Stimulated activated CD8-positive, alpha-beta memory T cell treated with anti-CD3 and anti-CD28 coated beads, Interleukin-12 subunit alpha, Interleukin-12 subunit beta, amount 100 ng/mL, for 4 hours (primary cell): ENCODE data around the gene RBM19.
"Not testable (repeated sequence)": the region's sequence is repeated elsewhere in the genome, so short reads cannot be mapped to it uniquely, and the experiment has no call there.

ENCODE experiments used
- DNase-seq: peaks from one replicate; pipeline ENCODE4 v3.0.0-alpha.2; 2020; ENCODE audit warnings: low read depth

RBM19 gene

GRCh38 chr12:113965951-113966797 lies at the start of gene RBM19:
TSS of gene RBM19 (minus strand) at chr12:113966325. CDS start at chr12:113966227, 98 bp downstream.
- DNase-seq, result peak; percentile 93

GRCh38 chr12:114015851-114016250 lies 49.7 kb upstream of the RBM19 start:
- no peak for DNase-seq

GRCh38 chr12:114013575-114014345 lies 47.6 kb upstream of the RBM19 start:
- DNase-seq, result no peak

GRCh38 chr12:114012744-114013431 lies 46.8 kb upstream of the RBM19 start:
- no peak for DNase-seq

GRCh38 chr12:114011711-114012110 lies 45.6 kb upstream of the RBM19 start:
- no peak for DNase-seq

- DNase-seq, result no peak
Measured at GRCh38 chr12:114006482-114007425, 40.6 kb upstream of the RBM19 start.

GRCh38 chr12:114004402-114004801 lies 38.3 kb upstream of the RBM19 start:
- DNase-seq, result no peak

- no peak for DNase-seq
Measured at GRCh38 chr12:114003286-114003685, 37.2 kb upstream of the RBM19 start.

- no peak for DNase-seq
Measured at GRCh38 chr12:114001511-114002340, 35.6 kb upstream of the RBM19 start.

- DNase-seq, result no peak
Measured at GRCh38 chr12:114000861-114001260, 34.7 kb upstream of the RBM19 start.

- not testable (repeated sequence) for DNase-seq
Measured at GRCh38 chr12:114000261-114000660, 34.1 kb upstream of the RBM19 start.

GRCh38 chr12:113997365-113997764 lies 31.2 kb upstream of the RBM19 start:
- DNase-seq, result no peak

GRCh38 chr12:113996026-113996425 lies 29.9 kb upstream of the RBM19 start:
- no peak for DNase-seq

- DNase-seq, result no peak
Measured at GRCh38 chr12:113994051-113994450, 27.9 kb upstream of the RBM19 start.

- not testable (repeated sequence) for DNase-seq
Measured at GRCh38 chr12:113992751-113993150, 26.6 kb upstream of the RBM19 start.

GRCh38 chr12:113991224-113992044 lies 25.3 kb upstream of the RBM19 start:
- no peak for DNase-seq

GRCh38 chr12:113990250-113991223 lies 24.4 kb upstream of the RBM19 start:
- DNase-seq, result no peak

- DNase-seq, result no peak
Measured at GRCh38 chr12:113988976-113989375, 22.9 kb upstream of the RBM19 start.
